HEK293 (cell line): ENCODE measurements around the gene KPNA2.

Source experiments
- CTCF ChIP-seq: fragments of 450-650 bp; formaldehyde crosslinking; IDR thresholded peaks from 2 replicates; pipeline ENCODE4 v1.5.1; 2016; ENCODE audit warnings: missing biosample characterization, missing genetic modification characterization
- MYNN ChIP-seq: fragments of 450-650 bp; formaldehyde crosslinking; IDR thresholded peaks from 2 replicates; pipeline ENCODE4 v1.5.1; 2016; ENCODE audit warnings: missing biosample characterization, missing genetic modification characterization, borderline replicate concordance
- REST ChIP-seq: fragments of 450-650 bp; formaldehyde crosslinking; IDR thresholded peaks from 2 replicates; pipeline ENCODE4 v1.5.1; 2016; ENCODE audit warnings: missing biosample characterization, missing genetic modification characterization
- ZNF501 ChIP-seq: fragments of 450-650 bp; formaldehyde crosslinking; IDR thresholded peaks from 2 replicates; pipeline ENCODE4 v1.5.1; 2016; ENCODE audit warnings: missing biosample characterization, missing genetic modification characterization
- ZNF521 ChIP-seq: fragments of 450-650 bp; formaldehyde crosslinking; IDR thresholded peaks from 2 replicates; pipeline ENCODE4 v1.5.1; 2017; ENCODE audit warnings: missing biosample characterization, mild to moderate bottlenecking, missing genetic modification characterization

- TF ChIP-seq REST (tag by site-specific recombination) (no peak; the same call in none of the 2 replicates), CTCF (tag by site-specific recombination) (no peak; the same call in 1 of the 2 replicates), ZNF521 (tag by site-specific recombination) (no peak), ZNF501 (tag by site-specific recombination) (peak; percentile 77), MYNN (tag by site-specific recombination) (no peak)
These were observed at the start of gene KPNA2 for GRCh38 chr17:68035523-68036303.
